SK-N-MC (cell line): ENCODE data around the gene HOXA5.

Experiments used
- EZH2 ChIP-seq: fragments of 200-600 bp; sonication (generic); IDR thresholded peaks from one replicate; pipeline ENCODE4 v1.6.1; 2017; ENCODE audit warnings: antibody characterized with exemption
- FOXP2 ChIP-seq: optimal IDR thresholded peaks from 2 replicates; pipeline ENCODE3; 2011; ENCODE audit warnings: mild to moderate bottlenecking, moderate library complexity; ENCODE audit not compliant: insufficient read depth; ENCODE audit errors: extremely low read length, control extremely low read depth
- POLR2AphosphoS5 ChIP-seq: IDR thresholded peaks from 2 replicates; pipeline ENCODE4 v1.6.1; 2012; ENCODE audit warnings: mild to moderate bottlenecking, low read depth, low read length, borderline replicate concordance

DNA sequence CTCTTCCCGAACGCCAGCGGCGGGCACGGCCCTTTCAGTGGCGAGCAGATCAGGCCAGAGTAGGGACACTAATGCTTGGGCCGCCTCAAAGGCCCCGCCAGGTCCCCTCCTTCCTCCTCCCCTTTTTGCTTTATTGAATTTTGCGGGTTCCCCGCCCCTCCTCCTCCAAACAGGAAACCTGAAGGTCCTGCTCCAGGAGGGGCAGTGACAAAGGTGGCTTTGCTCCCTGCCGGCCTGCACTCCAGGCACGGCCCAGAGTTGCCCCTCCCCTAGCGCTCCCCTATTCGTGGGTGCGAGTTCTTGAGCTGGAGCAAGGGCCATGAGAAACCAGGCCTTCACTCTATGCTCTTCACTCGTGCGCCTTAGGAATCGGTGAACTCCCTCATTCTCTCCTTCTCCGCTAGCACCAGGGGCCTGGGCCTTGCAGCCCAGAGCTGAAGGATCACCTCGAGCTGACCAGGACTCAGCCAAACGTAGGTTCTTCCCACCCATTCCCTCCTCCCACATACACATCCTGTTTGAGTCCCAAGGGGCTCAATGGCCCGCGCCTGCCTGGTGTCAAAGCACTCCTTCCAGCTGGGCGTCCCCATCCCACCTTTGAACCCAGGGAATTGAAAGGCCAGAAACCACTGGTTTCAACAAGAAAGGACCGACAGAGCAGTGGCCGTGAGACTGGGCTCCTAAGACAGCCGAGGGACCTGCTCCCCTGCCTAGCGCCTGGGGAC lies 4.7 kb upstream of the HOXA5 start:
- no peak for TF ChIP-seq POLR2AphosphoS5
- no peak for TF ChIP-seq EZH2
- no peak for TF ChIP-seq FOXP2
